ENCODE data around the gene HPRT1.

GRCh38 chrX:134537179-134537955 is 77.4 kb downstream of the HPRT1 start:
- TF ChIP-seq CTCF (IDR thresholded peaks at IDR 0.05; ENCODE audit: low read depth, low read length, poor library complexity, severe bottlenecking), result no peak
- TF ChIP-seq EZH2phosphoT487 (IDR thresholded peaks at IDR 0.05; ENCODE audit: borderline replicate concordance, low read length), result no peak
